Astrocyte (in vitro differentiated cells and primary cell): ENCODE data around the gene EDNRA. TPM values are rescaled to one million over a fixed set of nuclear protein-coding genes. Genes with fewer than 3 reads are reported as not detected.

Experiments used
- DNase-seq: peaks from one replicate; pipeline ENCODE4 v3.0.0-alpha.2; 2010; ENCODE audit warnings: low read depth
- FAIRE-seq: peaks from 2 replicates; lab custom pipeline; 2011; peaks lifted over from hg19 to GRCh38; lab: Jason Lieb, UNC
- H2AFZ ChIP-seq: 2 replicates; pipeline ENCODE4 v1.6.0; 2012; ENCODE audit warnings: low read depth, low read length, inconsistent platforms
- H3K27ac ChIP-seq: 2 replicates; pipeline ENCODE4 v1.5.1; 2011; ENCODE audit warnings: low read depth, low read length, inconsistent platforms
- H3K27me3 ChIP-seq: 2 replicates; pipeline ENCODE4 v1.6.0; 2011; ENCODE audit warnings: low read length, inconsistent platforms; ENCODE audit not compliant: insufficient read depth
- H3K36me3 ChIP-seq: 2 replicates; pipeline ENCODE4 v1.5.1; 2011; ENCODE audit warnings: low read length, inconsistent platforms; ENCODE audit not compliant: insufficient read depth
- H3K4me1 ChIP-seq: 2 replicates; pipeline ENCODE4 v1.5.1; 2011; ENCODE audit warnings: low read length, inconsistent platforms; ENCODE audit not compliant: insufficient read depth
- H3K4me2 ChIP-seq: 2 replicates; pipeline ENCODE4 v1.6.0; 2012; ENCODE audit warnings: low read length, inconsistent platforms
- H3K4me3 ChIP-seq: 2 replicates; pipeline ENCODE4 v1.5.1; 2011; ENCODE audit warnings: low read depth, mild to moderate bottlenecking, low read length, inconsistent platforms; ENCODE audit not compliant: insufficient read depth
- H3K79me2 ChIP-seq: 2 replicates; pipeline ENCODE4 v1.6.0; 2012; ENCODE audit warnings: mild to moderate bottlenecking, low read length, inconsistent platforms; ENCODE audit not compliant: insufficient read depth
- H3K9ac ChIP-seq: 2 replicates; pipeline ENCODE4 v1.6.0; 2012; ENCODE audit warnings: mild to moderate bottlenecking, low read length, inconsistent platforms
- H3K9me3 ChIP-seq: 2 replicates; pipeline ENCODE4 v1.5.1; 2012; ENCODE audit warnings: low read depth, mild to moderate bottlenecking, low read length, inconsistent platforms; ENCODE audit not compliant: insufficient read depth
- H4K20me1 ChIP-seq: 2 replicates; pipeline ENCODE4 v1.6.0; 2012; ENCODE audit warnings: low read length, inconsistent platforms; ENCODE audit not compliant: insufficient read depth
- H3K27ac Mint-ChIP-seq: one replicate; pipeline ENCODE4 v1.8.0; 2021; ENCODE audit warnings: mild to moderate bottlenecking, mixed read lengths; ENCODE audit not compliant: unreplicated experiment
- H3K27me3 Mint-ChIP-seq: one replicate; pipeline ENCODE4 v1.8.0; 2021; ENCODE audit warnings: low read depth, mixed read lengths; ENCODE audit not compliant: unreplicated experiment
- H3K36me3 Mint-ChIP-seq: one replicate; pipeline ENCODE4 v1.8.0; 2021; ENCODE audit warnings: low read depth, mixed read lengths; ENCODE audit not compliant: unreplicated experiment
- H3K4me1 Mint-ChIP-seq: one replicate; pipeline ENCODE4 v1.8.0; 2021; ENCODE audit warnings: low read depth, mixed read lengths; ENCODE audit not compliant: unreplicated experiment
- H3K4me3 Mint-ChIP-seq: one replicate; pipeline ENCODE4 v1.8.0; 2021; ENCODE audit warnings: mild to moderate bottlenecking, moderate library complexity, mixed read lengths; ENCODE audit not compliant: unreplicated experiment
- H3K9me3 Mint-ChIP-seq: one replicate; pipeline ENCODE4 v1.8.0; 2021; ENCODE audit warnings: mild to moderate bottlenecking, mixed read lengths; ENCODE audit not compliant: unreplicated experiment
- CTCF ChIP-seq: IDR thresholded peaks from 2 replicates; pipeline ENCODE4 v1.5.1; 2011; ENCODE audit warnings: low read depth, mild to moderate bottlenecking, inconsistent platforms, low read length, moderate library complexity; ENCODE audit not compliant: insufficient read depth
- EZH2 ChIP-seq: IDR thresholded peaks from 2 replicates; pipeline ENCODE4 v1.6.1; 2012; ENCODE audit warnings: mild to moderate bottlenecking, low read length, inconsistent platforms; ENCODE audit not compliant: insufficient read depth
- total RNA-seq: library from RNA; stranded (reverse); gene quantifications from 2 replicates; pipeline ENCODE4 v1.2.1, GENCODE V29; 2021

EDNRA gene
- total RNA-seq, 1 donor from 2014 or later, result 6.4 TPM

DNA sequence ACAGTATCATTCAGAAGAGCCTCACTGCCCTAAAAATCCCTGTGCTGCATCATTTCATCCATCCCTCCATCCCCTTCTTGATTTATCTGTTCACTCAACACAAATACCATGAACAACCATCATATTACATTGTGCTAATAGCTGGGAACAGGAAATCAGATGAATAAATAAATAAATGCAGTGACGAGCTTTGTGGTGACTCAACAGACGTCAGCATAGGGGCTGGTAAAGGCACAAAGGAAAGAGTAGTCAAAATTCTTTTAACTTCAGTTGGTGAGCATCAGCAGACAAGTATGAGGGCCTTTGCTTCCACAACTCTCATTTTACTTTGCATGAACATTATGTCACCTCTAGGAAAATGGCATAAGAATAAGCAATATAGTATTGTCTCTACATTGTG is 65.5 kb downstream of the EDNRA start:
- Histone ChIP-seq H2AFZ (no peak overlapping the region), H3K4me3 (no peak overlapping the region), H4K20me1 (no peaks in the 10 kb centered on the region), H3K4me1 (peaks cover 33% of the 10 kb centered on the region), H3K27me3 (no peaks in the 10 kb centered on the region), H3K9ac (peak overlapping the region; percentile 50), H3K79me2 (no peaks in the 10 kb centered on the region), H3K36me3 (no peaks in the 10 kb centered on the region), H3K9me3 (no peaks in the 10 kb centered on the region), H3K4me2 (peak overlapping the region; percentile 32), H3K27ac (peak overlapping the region; percentile 93)
- Mint-ChIP-seq H3K27me3 (peaks cover 3% of the 10 kb centered on the region), H3K36me3 (no peaks in the 10 kb centered on the region), H3K9me3 (no peaks in the 10 kb centered on the region), H3K27ac (peak overlapping the region; percentile 67), H3K4me1 (peaks cover 31% of the 10 kb centered on the region), H3K4me3 (no peak overlapping the region)
- DNase-seq (peak; percentile 96), FAIRE-seq (peak; percentile 34)
- TF ChIP-seq EZH2, result no peak
- no peak for TF ChIP-seq CTCF

DNA sequence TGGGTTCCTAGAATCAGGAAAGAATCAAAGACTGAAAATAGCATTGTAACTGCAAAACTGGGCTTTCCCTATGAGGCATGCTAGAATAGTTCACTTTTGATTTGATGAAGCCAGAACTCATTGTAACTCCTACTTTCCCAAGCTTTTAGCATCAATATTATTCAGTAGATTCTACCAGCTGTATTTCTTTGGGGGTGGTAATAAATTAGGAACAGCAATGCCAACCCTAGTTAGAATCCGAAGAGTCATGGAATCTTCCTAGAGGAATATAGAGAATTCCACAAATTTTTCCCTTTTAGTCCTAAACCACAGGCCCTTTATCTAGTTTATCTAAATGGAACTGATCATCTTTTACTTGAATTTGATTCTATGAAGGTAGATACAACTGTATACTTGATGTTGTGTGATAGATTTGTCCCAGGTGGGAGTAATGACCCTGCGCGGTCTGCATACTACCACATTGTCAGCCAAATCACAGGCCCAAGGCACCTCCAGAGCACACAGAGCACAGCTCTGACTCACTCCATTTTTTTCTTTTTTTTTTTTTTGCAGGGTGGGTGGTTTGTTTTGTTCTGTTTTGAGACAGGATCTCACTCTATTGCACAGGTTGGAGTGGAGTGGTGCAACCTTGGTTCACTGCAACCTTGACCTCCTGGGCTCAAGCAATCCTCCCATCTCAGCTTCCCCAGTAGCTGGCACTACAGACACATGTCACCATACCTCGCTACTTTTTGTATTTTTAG is 66.6 kb downstream of the EDNRA start:
- no peaks in the 10 kb centered on the region for H3K27me3 ChIP-seq
- no peaks in the 10 kb centered on the region for H3K9me3 ChIP-seq
- Mint-ChIP-seq H3K4me3 (no peak overlapping the region), H3K9me3 (peaks cover 6% of the 10 kb centered on the region), H3K27ac (peak overlapping the region; percentile 67), H3K4me1 (peaks cover 31% of the 10 kb centered on the region), H3K36me3 (no peaks in the 10 kb centered on the region), H3K27me3 (peaks cover 3% of the 10 kb centered on the region)
- no peaks in the 10 kb centered on the region for H3K36me3 ChIP-seq
- H3K4me3 ChIP-seq, result no peak overlapping the region
- H2AFZ ChIP-seq, result no peak overlapping the region
- peak overlapping the region; percentile 54 for H3K4me2 ChIP-seq
- H3K9ac ChIP-seq, result peak overlapping the region; percentile 61
- FAIRE-seq, result no peak
- DNase-seq, result peak; percentile 84
- TF ChIP-seq CTCF (no peak), EZH2 (no peak)
- no peaks in the 10 kb centered on the region for H4K20me1 ChIP-seq
- H3K27ac ChIP-seq, result peak overlapping the region; percentile 93
- H3K4me1 ChIP-seq, result peaks cover 33% of the 10 kb centered on the region
- H3K79me2 ChIP-seq, result no peaks in the 10 kb centered on the region

- H3K27me3 Mint-ChIP-seq, result peaks cover 3% of the 10 kb centered on the region
- Histone ChIP-seq H2AFZ (no peak overlapping the region), H3K27ac (peak overlapping the region; percentile 93), H3K4me2 (no peak overlapping the region), H3K9ac (peak overlapping the region; percentile 61), H3K27me3 (no peaks in the 10 kb centered on the region), H4K20me1 (no peaks in the 10 kb centered on the region), H3K36me3 (no peaks in the 10 kb centered on the region), H3K4me3 (no peak overlapping the region), H3K9me3 (no peaks in the 10 kb centered on the region), H3K79me2 (no peaks in the 10 kb centered on the region), H3K4me1 (peaks cover 33% of the 10 kb centered on the region)
- no peak overlapping the region for H3K4me3 Mint-ChIP-seq
- no peak for TF ChIP-seq EZH2
- TF ChIP-seq CTCF, result no peak
- H3K9me3 Mint-ChIP-seq, result peaks cover 6% of the 10 kb centered on the region
- H3K4me1 Mint-ChIP-seq, result peaks cover 31% of the 10 kb centered on the region
- no peaks in the 10 kb centered on the region for H3K36me3 Mint-ChIP-seq
- DNase-seq (no peak), FAIRE-seq (no peak)
- peak overlapping the region; percentile 67 for H3K27ac Mint-ChIP-seq
These were observed 67.4 kb downstream of the EDNRA start for GRCh38 chr4:147548256-147548655.
